Inflammatory macrophage treated with lipopolysaccharide for 4 hours (primary cell): ENCODE results near the gene ZNF407.

ENCODE experiments used
- DNase-seq: peaks from one replicate; pipeline ENCODE4 v3.0.0-alpha.2; 2020

Gene ZNF407

GRCh38 chr18:74796841-74797576 is 199.3 kb downstream of the ZNF407 start:
- DNase-seq: no peak

- DNase-seq: no peak
Measured at GRCh38 chr18:74797577-74798151, 200.0 kb downstream of the ZNF407 start.

- DNase-seq: no peak
Measured at GRCh38 chr18:74799542-74799941, 201.9 kb downstream of the ZNF407 start.

GRCh38 chr18:74800098-74800497 is 202.4 kb downstream of the ZNF407 start:
- DNase-seq: no peak

GRCh38 chr18:74803117-74803516 is 205.4 kb downstream of the ZNF407 start:
- no peak for DNase-seq

- DNase-seq: no peak
Measured at GRCh38 chr18:74803769-74804168, 206.1 kb downstream of the ZNF407 start.

GRCh38 chr18:74804677-74805076 is 207.0 kb downstream of the ZNF407 start:
- no peak for DNase-seq

- DNase-seq: no peak
Measured at GRCh38 chr18:74806073-74806472, 208.4 kb downstream of the ZNF407 start.

GRCh38 chr18:74806700-74807416 is 209.2 kb downstream of the ZNF407 start:
- DNase-seq: no peak

- DNase-seq: no peak
Measured at GRCh38 chr18:74817576-74817975, 219.9 kb downstream of the ZNF407 start.

GRCh38 chr18:74818516-74819175 is 221.0 kb downstream of the ZNF407 start:
- DNase-seq: no peak

- no peak for DNase-seq
Measured at GRCh38 chr18:74819433-74820059, 221.9 kb downstream of the ZNF407 start.

- no peak for DNase-seq
Measured at GRCh38 chr18:74820160-74820780, 222.6 kb downstream of the ZNF407 start.

GRCh38 chr18:74825460-74825859 is 227.8 kb downstream of the ZNF407 start:
- DNase-seq: no peak

GRCh38 chr18:74826572-74826971 is 228.9 kb downstream of the ZNF407 start:
- no peak for DNase-seq

GRCh38 chr18:74828200-74828599 is 230.5 kb downstream of the ZNF407 start:
- no peak for DNase-seq

- no peak for DNase-seq
Measured at GRCh38 chr18:74831571-74832250, 234.0 kb downstream of the ZNF407 start.

- DNase-seq: no peak
Measured at GRCh38 chr18:74832381-74832780, 234.7 kb downstream of the ZNF407 start.

- no peak for DNase-seq
Measured at GRCh38 chr18:74832999-74833398, 235.3 kb downstream of the ZNF407 start.

- DNase-seq: no peak
Measured at GRCh38 chr18:74834424-74835309, 237.0 kb downstream of the ZNF407 start.
